Endodermal cell (in vitro differentiated cells): ENCODE measurements around the gene HS1BP3. TPM values are rescaled to one million over a fixed set of nuclear protein-coding genes. Genes with fewer than 3 reads are reported as not detected.

Source experiments
- DNase-seq: peaks from one replicate; pipeline ENCODE4 v3.0.0-alpha.2; 2017
- H3K27ac ChIP-seq: 2 replicates; pipeline ENCODE4 v1.5.1; 2013; ENCODE audit warnings: mild to moderate bottlenecking, low read depth, low read length, moderate library complexity
- H3K27me3 ChIP-seq: 2 replicates; pipeline ENCODE4 v1.6.1; 2013; ENCODE audit warnings: mild to moderate bottlenecking, low read length, moderate library complexity; ENCODE audit not compliant: insufficient read depth, control insufficient read depth, poor library complexity, severe bottlenecking
- H3K36me3 ChIP-seq: 2 replicates; pipeline ENCODE4 v1.7.0; 2013; ENCODE audit warnings: mild to moderate bottlenecking, low read length, moderate library complexity; ENCODE audit not compliant: control insufficient read depth, insufficient read depth
- H3K4me1 ChIP-seq: one replicate; pipeline ENCODE4 v1.7.0; 2013; ENCODE audit warnings: low read length; ENCODE audit not compliant: control insufficient read depth, insufficient read depth
- H3K4me3 ChIP-seq: 2 replicates; pipeline ENCODE4 v1.5.1; 2013; ENCODE audit warnings: mild to moderate bottlenecking, low read length, moderate library complexity
- H3K9ac ChIP-seq: 2 replicates; pipeline ENCODE4 v1.6.1; 2013; ENCODE audit warnings: mild to moderate bottlenecking, low read length, moderate library complexity; ENCODE audit not compliant: poor library complexity, severe bottlenecking; ENCODE audit errors: extremely low read depth
- H3K9me3 ChIP-seq: 2 replicates; pipeline ENCODE4 v1.6.1; 2013; ENCODE audit warnings: mild to moderate bottlenecking, low read length, moderate library complexity; ENCODE audit not compliant: control insufficient read depth
- H3K27ac Mint-ChIP-seq: 2 replicates; pipeline ENCODE4 v1.8.0; 2020; ENCODE audit warnings: mixed read lengths
- H3K27me3 Mint-ChIP-seq: 2 replicates; pipeline ENCODE4 v1.8.0; 2021; ENCODE audit warnings: mild to moderate bottlenecking, mixed read lengths; ENCODE audit not compliant: insufficient read depth
- H3K36me3 Mint-ChIP-seq: 2 replicates; pipeline ENCODE4 v1.8.0; 2020; ENCODE audit warnings: low read depth, mixed read lengths
- H3K4me1 Mint-ChIP-seq: 2 replicates; pipeline ENCODE4 v1.8.0; 2020; ENCODE audit warnings: mixed read lengths
- H3K4me3 Mint-ChIP-seq: 2 replicates; pipeline ENCODE4 v1.8.0; 2020; ENCODE audit warnings: mild to moderate bottlenecking, moderate library complexity, mixed read lengths
- H3K9me3 Mint-ChIP-seq: 2 replicates; pipeline ENCODE4 v1.8.0; 2020; ENCODE audit warnings: mild to moderate bottlenecking, mixed read lengths
- CTCF ChIP-seq: fragments of 200-600 bp; sonication (generic); conservative IDR thresholded peaks from 2 replicates; pipeline ENCODE4 v1.5.0; 2021; ENCODE audit warnings: antibody characterized with exemption, mild to moderate bottlenecking
- WGBS, 2 experiments: methylation state at CpG; one replicate each; pipeline versions ENCODE4 v1.1.5 to v1.1.7; 2013; ENCODE audit warnings: missing lambda C conversion rate in 2 of 2, mixed read lengths in 1 of 2; ENCODE audit not compliant: insufficient coverage in 1 of 2, insufficient read length in 1 of 2; 5-methylcytosine and 5-hydroxymethylcytosine counted together
- total RNA-seq, 2 donors: library from RNA; stranded (reverse); fragmentation: NEBNext Ultra II Directional in 1 of 2; extraction: Animal tissue kit (Norgen Biotek cat#: 25700) in 1 of 2; gene quantifications; 2 replicates in 1 of 2; 3 replicates in 1 of 2; pipeline ENCODE4 v1.2.1, GENCODE V29; 2021

The HS1BP3 gene
- total RNA-seq, 2 donors from 2014 or later, result 23.0 to 26.2 TPM

- peak overlapping the region; percentile 76 for H3K27ac ChIP-seq
- 100% methylated on average over 1 of the region's 1 CpG; no CpG with 5 or more reads in 1 of the 2 experiments for WGBS, 2 experiments
- H3K36me3 Mint-ChIP-seq, result no peaks in the 10 kb centered on the region
- peaks cover 7% of the 10 kb centered on the region for H3K9me3 ChIP-seq
- peaks cover under 1% of the 10 kb centered on the region for H3K4me1 ChIP-seq
- H3K4me1 Mint-ChIP-seq, result peaks cover 9% of the 10 kb centered on the region
- no peak overlapping the region for H3K4me3 ChIP-seq
- TF ChIP-seq CTCF, result peak; percentile 76
- no peaks in the 10 kb centered on the region for H3K36me3 ChIP-seq
- H3K9ac ChIP-seq, result no peak overlapping the region
- peaks cover 22% of the 10 kb centered on the region for H3K27me3 Mint-ChIP-seq
- H3K4me3 Mint-ChIP-seq, result no peak overlapping the region
- H3K9me3 Mint-ChIP-seq, result no peaks in the 10 kb centered on the region
- H3K27me3 ChIP-seq, result peaks cover 19% of the 10 kb centered on the region
- DNase-seq, result no peak
- H3K27ac Mint-ChIP-seq, result no peak overlapping the region
These were observed 50.1 kb downstream of the HS1BP3 start for GRCh38 chr2:20600756-20601325.

- no peaks in the 10 kb centered on the region for H3K36me3 ChIP-seq
- peak overlapping the region; percentile 76 for H3K27ac ChIP-seq
- peaks cover 14% of the 10 kb centered on the region for H3K4me1 Mint-ChIP-seq
- 73 to 89% methylated on average over 10 of the region's 10 CpGs for WGBS, 2 experiments
- H3K27ac Mint-ChIP-seq, result no peak overlapping the region
- H3K4me1 ChIP-seq, result peaks cover 3% of the 10 kb centered on the region
- H3K27me3 Mint-ChIP-seq, result peaks cover 29% of the 10 kb centered on the region
- H3K36me3 Mint-ChIP-seq, result no peaks in the 10 kb centered on the region
- no peak overlapping the region for H3K9ac ChIP-seq
- DNase-seq, result peak; percentile 38
- TF ChIP-seq CTCF, result no peak
- peaks cover 7% of the 10 kb centered on the region for H3K9me3 ChIP-seq
- H3K27me3 ChIP-seq, result peaks cover 27% of the 10 kb centered on the region
- no peaks in the 10 kb centered on the region for H3K9me3 Mint-ChIP-seq
- no peak overlapping the region for H3K4me3 ChIP-seq
- H3K4me3 Mint-ChIP-seq, result no peak overlapping the region
These were observed 50.9 kb downstream of the HS1BP3 start for GRCh38 chr2:20599861-20600461.

GRCh38 chr2:20599001-20599600 is 51.8 kb downstream of the HS1BP3 start:
- TF ChIP-seq CTCF, result no peak
- Histone ChIP-seq H3K9ac (no peak overlapping the region), H3K27ac (peak overlapping the region; percentile 76), H3K4me3 (no peak overlapping the region), H3K36me3 (no peaks in the 10 kb centered on the region), H3K27me3 (peaks cover 34% of the 10 kb centered on the region), H3K4me1 (peaks cover 3% of the 10 kb centered on the region), H3K9me3 (peaks cover 7% of the 10 kb centered on the region)
- 91 to 94% methylated on average over 10 to 12 of the region's 12 CpGs for WGBS, 2 experiments
- Mint-ChIP-seq H3K4me1 (peaks cover 14% of the 10 kb centered on the region), H3K36me3 (no peaks in the 10 kb centered on the region), H3K9me3 (no peaks in the 10 kb centered on the region), H3K27ac (no peak overlapping the region), H3K4me3 (no peak overlapping the region), H3K27me3 (peaks cover 38% of the 10 kb centered on the region)
- peak; percentile 46 for DNase-seq
